Mesendoderm (in vitro differentiated cells): ENCODE results near the gene ST3GAL4.
"Not testable (repeated sequence)": the region's sequence is repeated elsewhere in the genome, so short reads cannot be mapped to it uniquely, and the experiment has no call there.

Experiments used
- DNase-seq: peaks from one replicate; pipeline ENCODE4 v3.0.0; 2013
- H2AK5ac ChIP-seq: 2 replicates; pipeline ENCODE4 v1.6.1; 2013; ENCODE audit warnings: low read length, inconsistent platforms
- H2BK120ac ChIP-seq: 2 replicates; pipeline ENCODE4 v1.6.1; 2013; ENCODE audit warnings: low read depth, mild to moderate bottlenecking, low read length, moderate library complexity, mixed read lengths
- H2BK15ac ChIP-seq: replicated peaks from 2 replicates; pipeline ENCODE4 v1.6.1; 2013; ENCODE audit warnings: low read depth, mild to moderate bottlenecking, moderate library complexity
- H2BK5ac ChIP-seq: 2 replicates; pipeline ENCODE4 v1.6.1; 2013; ENCODE audit warnings: low read length, inconsistent platforms
- H3K18ac ChIP-seq: 2 replicates; pipeline ENCODE4 v1.6.1; 2013; ENCODE audit warnings: mild to moderate bottlenecking, low read length, mixed read lengths
- H3K23ac ChIP-seq: one replicate; pipeline ENCODE4 v1.6.1; 2013; ENCODE audit warnings: low read length
- H3K27ac ChIP-seq: 2 replicates; pipeline ENCODE4 v1.5.1; 2013; ENCODE audit warnings: low read depth, mild to moderate bottlenecking, inconsistent platforms, low read length, moderate library complexity
- H3K27me3 ChIP-seq: 2 replicates; pipeline ENCODE4 v1.6.1; 2013; ENCODE audit warnings: low read length, control low read depth, mild to moderate bottlenecking, inconsistent platforms; ENCODE audit not compliant: insufficient read depth, poor library complexity
- H3K36me3 ChIP-seq: 2 replicates; pipeline ENCODE4 v1.6.1; 2013; ENCODE audit warnings: low read length, inconsistent platforms; ENCODE audit not compliant: control insufficient read depth, insufficient read depth
- H3K4ac ChIP-seq: one replicate; pipeline ENCODE4 v1.6.1; 2013; ENCODE audit warnings: low read depth, mild to moderate bottlenecking, low read length, moderate library complexity
- H3K4me1 ChIP-seq: 2 replicates; pipeline ENCODE4 v1.6.1; 2013; ENCODE audit warnings: low read depth, low read length, inconsistent platforms; ENCODE audit not compliant: control insufficient read depth
- H3K4me2 ChIP-seq: 2 replicates; pipeline ENCODE4 v1.6.1; 2013; ENCODE audit warnings: low read length
- H3K4me3 ChIP-seq: 2 replicates; pipeline ENCODE4 v1.5.1; 2013; ENCODE audit warnings: mild to moderate bottlenecking, low read length
- H3K56ac ChIP-seq: one replicate; pipeline ENCODE4 v1.6.1; 2013; ENCODE audit warnings: low read length
- H3K79me1 ChIP-seq: 2 replicates; pipeline ENCODE4 v1.6.1; 2013; ENCODE audit warnings: low read length, inconsistent platforms
- H3K79me2 ChIP-seq: 2 replicates; pipeline ENCODE4 v1.6.1; 2013; ENCODE audit warnings: mild to moderate bottlenecking, low read length; ENCODE audit not compliant: control insufficient read depth, insufficient read depth
- H3K9ac ChIP-seq: 2 replicates; pipeline ENCODE4 v1.6.1; 2013; ENCODE audit warnings: low read length, inconsistent platforms
- H4K5ac ChIP-seq: one replicate; pipeline ENCODE4 v1.6.1; 2013; ENCODE audit warnings: low read length
- H4K8ac ChIP-seq: one replicate; pipeline ENCODE4 v1.6.1; 2013; ENCODE audit warnings: low read depth, mild to moderate bottlenecking, control low read depth, low read length, moderate library complexity
- WGBS: extraction: QIAGEN DNeasy Blood & Tissue Kit; methylation state at CpG from one replicate; pipeline ENCODE4 v1.1.7; 2013; ENCODE audit warnings: low lambda C conversion rate, missing lambda C conversion rate; ENCODE audit not compliant: insufficient coverage; ENCODE audit errors: extremely low coverage; 5-methylcytosine and 5-hydroxymethylcytosine counted together

Gene ST3GAL4

DNA sequence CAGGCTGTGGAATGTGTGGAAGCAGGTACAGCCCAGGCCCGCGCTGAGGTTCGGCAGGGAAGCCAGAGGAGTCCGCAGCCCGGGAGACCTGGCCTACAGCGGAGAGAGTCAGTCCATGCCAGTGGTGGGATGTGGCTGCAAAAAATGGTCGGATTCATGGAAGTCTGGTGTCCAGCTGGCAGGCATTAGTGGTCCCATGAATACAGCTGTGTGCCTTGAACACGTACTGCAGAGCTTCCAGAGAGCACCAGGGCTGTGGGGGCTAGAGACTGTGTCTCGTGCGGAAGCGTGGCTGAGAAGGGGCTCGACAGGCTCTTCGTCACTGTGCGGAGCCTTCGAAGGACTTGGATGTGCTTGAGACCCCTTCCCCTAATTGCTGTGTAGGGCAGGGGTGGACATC lies 40.8 kb downstream of the ST3GAL4 start:
- not testable (repeated sequence) for DNase-seq, H3K18ac ChIP-seq, H2BK5ac ChIP-seq, H3K9ac ChIP-seq, H2AK5ac ChIP-seq, H3K4me1 ChIP-seq, H3K27ac ChIP-seq, H3K23ac ChIP-seq, H3K56ac ChIP-seq, H3K4me3 ChIP-seq, H3K27me3 ChIP-seq, H3K79me2 ChIP-seq, H3K4ac ChIP-seq, H4K5ac ChIP-seq, H2BK120ac ChIP-seq, H3K79me1 ChIP-seq, H2BK15ac ChIP-seq, H3K4me2 ChIP-seq, H4K8ac ChIP-seq, H3K36me3 ChIP-seq
- WGBS: no CpG with 5 or more reads among the region's 15 CpGs

DNA sequence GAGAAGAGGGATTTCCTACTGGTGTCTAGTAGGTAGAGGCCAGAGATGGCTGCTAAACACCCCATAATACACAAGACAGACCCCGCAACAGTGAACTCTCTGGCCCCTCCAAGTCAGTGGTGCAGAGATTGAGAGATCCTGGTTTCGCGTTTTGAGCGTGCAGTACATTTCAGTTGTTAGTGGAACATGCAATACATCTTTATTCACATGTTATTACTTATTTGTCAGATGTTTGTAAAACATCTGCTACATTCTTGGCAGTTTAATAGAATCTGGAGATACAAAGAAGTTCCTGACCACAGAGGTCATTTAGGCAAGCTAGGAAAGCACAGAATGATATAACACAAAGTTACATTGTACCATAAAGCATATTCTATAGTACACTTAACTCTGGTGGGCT lies 41.5 kb downstream of the ST3GAL4 start:
- no peaks in the 10 kb centered on the region for H3K36me3 ChIP-seq
- H2BK15ac ChIP-seq: no peak overlapping the region
- no peak for DNase-seq
- H4K5ac ChIP-seq: no peak overlapping the region
- no peaks in the 10 kb centered on the region for H3K79me2 ChIP-seq
- H3K4me3 ChIP-seq: no peak overlapping the region
- WGBS: no CpG with 5 or more reads among the region's 4 CpGs
- H3K27ac ChIP-seq: no peak overlapping the region
- H3K56ac ChIP-seq: no peak overlapping the region
- no peak overlapping the region for H3K4ac ChIP-seq
- no peak overlapping the region for H3K23ac ChIP-seq
- H3K27me3 ChIP-seq: no peaks in the 10 kb centered on the region
- no peak overlapping the region for H3K4me2 ChIP-seq
- no peaks in the 10 kb centered on the region for H3K4me1 ChIP-seq
- peaks cover 2% of the 10 kb centered on the region for H3K79me1 ChIP-seq
- H2AK5ac ChIP-seq: no peak overlapping the region
- H2BK5ac ChIP-seq: no peak overlapping the region
- no peak overlapping the region for H3K9ac ChIP-seq
- H2BK120ac ChIP-seq: no peak overlapping the region
- H4K8ac ChIP-seq: no peak overlapping the region
- H3K18ac ChIP-seq: no peak overlapping the region

DNA sequence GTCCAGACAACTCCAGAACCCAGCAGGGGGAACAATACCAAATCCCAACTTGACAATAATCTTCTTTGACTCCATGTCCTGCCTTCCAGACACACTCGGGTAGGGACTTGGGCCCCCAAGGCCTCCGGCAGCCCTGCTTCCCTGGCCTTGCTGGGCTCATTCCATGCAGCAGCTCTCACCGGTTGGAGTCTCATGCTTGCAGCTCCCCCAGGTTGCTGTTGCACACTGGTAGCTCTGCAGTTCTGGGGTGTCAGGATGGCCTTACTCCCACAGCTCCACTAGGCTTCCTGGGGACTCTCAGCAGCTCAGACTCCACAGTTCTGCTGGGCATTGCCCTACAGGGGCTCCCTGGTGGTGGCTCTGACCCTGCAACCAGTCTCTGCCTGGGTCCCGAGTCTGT lies 42.8 kb downstream of the ST3GAL4 start:
- Histone ChIP-seq H3K36me3 (no peaks in the 10 kb centered on the region), H3K79me2 (no peaks in the 10 kb centered on the region), H3K18ac (no peak overlapping the region), H3K79me1 (no peaks in the 10 kb centered on the region), H2BK120ac (no peak overlapping the region), H2BK5ac (no peak overlapping the region), H3K4ac (no peak overlapping the region), H3K4me2 (no peak overlapping the region), H4K8ac (no peak overlapping the region), H3K56ac (no peak overlapping the region), H3K27me3 (no peaks in the 10 kb centered on the region), H2BK15ac (no peak overlapping the region), H2AK5ac (no peak overlapping the region), H3K27ac (no peak overlapping the region), H4K5ac (no peak overlapping the region), H3K9ac (no peak overlapping the region), H3K4me1 (peaks cover 8% of the 10 kb centered on the region), H3K23ac (no peak overlapping the region), H3K4me3 (no peak overlapping the region)
- no CpG with 5 or more reads among the region's 4 CpGs for WGBS
- no peak for DNase-seq

DNA sequence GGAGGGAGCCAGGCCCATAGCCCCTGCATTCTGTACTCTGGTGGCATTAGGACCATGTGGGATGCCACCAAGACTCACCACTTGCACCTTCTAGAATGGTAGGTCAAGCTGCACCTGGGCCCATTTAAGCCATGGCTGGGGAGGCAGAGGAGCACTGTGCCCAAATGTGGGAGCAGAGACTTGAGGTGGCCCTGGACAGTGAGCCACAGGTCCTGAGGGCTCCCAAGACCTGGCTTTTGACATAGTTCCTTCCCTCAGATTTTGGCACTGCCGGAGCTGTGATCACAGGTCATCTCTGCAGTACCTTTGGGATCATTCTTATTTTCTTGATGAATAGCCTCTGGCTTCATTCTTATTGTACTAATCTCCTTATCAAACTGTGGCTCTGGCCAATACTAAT lies 43.2 kb downstream of the ST3GAL4 start:
- no peaks in the 10 kb centered on the region for H3K27me3 ChIP-seq
- H2BK15ac ChIP-seq: no peak overlapping the region
- DNase-seq: no peak
- no peak overlapping the region for H3K4me3 ChIP-seq
- no peak overlapping the region for H3K27ac ChIP-seq
- no peak overlapping the region for H3K4me2 ChIP-seq
- no peak overlapping the region for H2AK5ac ChIP-seq
- H4K8ac ChIP-seq: no peak overlapping the region
- no peaks in the 10 kb centered on the region for H3K79me1 ChIP-seq
- no peak overlapping the region for H3K9ac ChIP-seq
- no peak overlapping the region for H4K5ac ChIP-seq
- H3K56ac ChIP-seq: no peak overlapping the region
- no peaks in the 10 kb centered on the region for H3K79me2 ChIP-seq
- no peak overlapping the region for H3K23ac ChIP-seq
- no peak overlapping the region for H3K4ac ChIP-seq
- H3K4me1 ChIP-seq: peaks cover 10% of the 10 kb centered on the region
- no peak overlapping the region for H3K18ac ChIP-seq
- no peaks in the 10 kb centered on the region for H3K36me3 ChIP-seq
- no peak overlapping the region for H2BK120ac ChIP-seq
- H2BK5ac ChIP-seq: no peak overlapping the region
- WGBS: no CpG with 5 or more reads among the region's 1 CpG

DNA sequence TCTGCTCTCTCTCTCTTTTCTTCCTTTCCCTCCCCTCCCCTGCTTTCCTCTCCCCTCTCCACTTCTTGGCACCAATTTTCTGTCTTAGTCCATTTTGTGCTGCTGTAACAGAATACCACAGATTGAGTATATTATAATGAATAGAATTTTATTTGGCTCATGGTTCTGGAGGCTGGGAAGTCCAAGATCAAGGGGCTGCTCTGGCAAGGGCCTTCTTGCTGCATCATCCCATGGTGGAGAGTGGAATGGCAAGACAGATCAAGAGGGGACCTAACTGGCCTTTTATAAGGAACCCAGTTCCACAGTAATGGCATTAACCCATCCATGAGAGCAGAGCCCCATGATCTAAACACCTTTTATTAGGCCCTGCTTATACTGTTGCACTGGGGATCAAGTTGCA lies 44.5 kb downstream of the ST3GAL4 start:
- no peak overlapping the region for H2BK15ac ChIP-seq
- H3K27me3 ChIP-seq: no peaks in the 10 kb centered on the region
- H3K23ac ChIP-seq: no peak overlapping the region
- H4K5ac ChIP-seq: no peak overlapping the region
- H3K4me2 ChIP-seq: no peak overlapping the region
- no peak overlapping the region for H2AK5ac ChIP-seq
- no peak overlapping the region for H3K9ac ChIP-seq
- no peak overlapping the region for H3K4me3 ChIP-seq
- no peak overlapping the region for H2BK5ac ChIP-seq
- no peak overlapping the region for H3K27ac ChIP-seq
- H3K4me1 ChIP-seq: peaks cover 18% of the 10 kb centered on the region
- H3K79me1 ChIP-seq: peaks cover 1% of the 10 kb centered on the region
- no peak overlapping the region for H3K18ac ChIP-seq
- DNase-seq: no peak
- no peaks in the 10 kb centered on the region for H3K36me3 ChIP-seq
- no peak overlapping the region for H2BK120ac ChIP-seq
- H4K8ac ChIP-seq: no peak overlapping the region
- no peak overlapping the region for H3K4ac ChIP-seq
- H3K56ac ChIP-seq: no peak overlapping the region
- no peaks in the 10 kb centered on the region for H3K79me2 ChIP-seq

DNA sequence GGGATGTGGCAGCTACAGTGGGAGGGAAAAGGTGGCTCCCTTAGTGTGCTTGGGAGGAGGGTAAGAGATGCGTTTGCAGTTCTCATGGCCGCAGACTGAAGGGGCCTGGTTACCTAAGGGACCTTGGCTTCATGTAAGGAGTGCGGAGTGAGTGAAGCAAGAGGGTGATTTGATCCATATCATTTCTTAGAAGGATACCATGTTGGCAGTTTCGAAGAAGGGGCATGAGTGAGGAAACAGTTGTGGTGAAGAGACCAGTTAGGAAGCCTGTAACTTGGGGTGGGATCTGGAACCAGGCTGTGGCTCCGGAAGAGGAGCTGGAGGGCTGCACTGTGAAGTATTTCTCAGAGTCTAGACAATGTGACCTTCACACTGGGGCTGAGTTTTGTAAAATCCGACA lies 45.0 kb downstream of the ST3GAL4 start:
- Histone ChIP-seq H2BK120ac (no peak overlapping the region), H3K36me3 (no peaks in the 10 kb centered on the region), H2BK15ac (no peak overlapping the region), H3K4me2 (no peak overlapping the region), H3K4ac (no peak overlapping the region), H3K4me3 (no peak overlapping the region), H3K27ac (no peak overlapping the region), H3K27me3 (no peaks in the 10 kb centered on the region), H3K79me1 (peaks cover 1% of the 10 kb centered on the region), H2AK5ac (no peak overlapping the region), H3K23ac (no peak overlapping the region), H4K8ac (no peak overlapping the region), H2BK5ac (no peak overlapping the region), H3K79me2 (no peaks in the 10 kb centered on the region), H4K5ac (no peak overlapping the region), H3K18ac (no peak overlapping the region), H3K9ac (no peak overlapping the region), H3K4me1 (peaks cover 21% of the 10 kb centered on the region), H3K56ac (no peak overlapping the region)
- DNase-seq: no peak
- no CpG with 5 or more reads among the region's 6 CpGs for WGBS
